Suprapubic skin (tissue), 4 donors: ENCODE measurements around the gene ZFAND2B.

Experiments
- CTCF ChIP-seq, 2 donors: fragments of 200-600 bp in 1 of 2; fragments of 450-650 bp in 1 of 2; sonication (generic) in 1 of 2; IDR thresholded peaks; one replicate each; pipeline ENCODE4 v1.5.1; 2016 to 2019; ENCODE audit warnings: antibody characterized with exemption in 2 of 2, mild to moderate bottlenecking in 1 of 2, moderate library complexity in 1 of 2
- EP300 ChIP-seq: sonication (generic); formaldehyde crosslinking; IDR thresholded peaks from one replicate; pipeline ENCODE4 v1.6.1; 2017; ENCODE audit warnings: antibody characterized with exemption
- POLR2A ChIP-seq, 2 donors: fragments of 450-650 bp; IDR thresholded peaks; one replicate each; pipeline ENCODE4 v1.6.1; 2017; ENCODE audit warnings: antibody characterized with exemption in 2 of 2, mild to moderate bottlenecking in 2 of 2, moderate library complexity in 2 of 2
- POLR2AphosphoS5 ChIP-seq, 3 donors: sonication (generic); formaldehyde crosslinking; IDR thresholded peaks; one replicate each; pipeline ENCODE4 v1.6.1; 2017; ENCODE audit warnings: antibody characterized with exemption in 3 of 3

- TF ChIP-seq POLR2A (IDR thresholded peaks at IDR 0.05) (no peak), CTCF (IDR thresholded peaks at IDR 0.05) (no peak), POLR2AphosphoS5 (IDR thresholded peaks at IDR 0.05) (no peak), EP300 (no peak)
Measured at GRCh38 chr2:219215871-219216534, 9.4 kb downstream of the ZFAND2B start.
